SU-DHL-6 (cell line): ENCODE measurements around the gene FAM110D.

Experiments used
- EZH2phosphoT487 ChIP-seq: fragments of 200-600 bp; sonication (generic), shearing (Covaris generic); conservative IDR thresholded peaks from 2 replicates; pipeline ENCODE4 v1.6.1; 2018; ENCODE audit warnings: mild to moderate bottlenecking, antibody characterized with exemption, low read length, moderate library complexity, mixed read lengths
- TF ChIP-seq, protein P1 (sequence below): fragments of 200-600 bp; sonication (generic); IDR thresholded peaks from one replicate; pipeline ENCODE4 v1.5.1; 2017; ENCODE audit warnings: antibody characterized with exemption, mild to moderate bottlenecking, low read length, moderate library complexity; ENCODE audit not compliant: insufficient read depth, poor library complexity, severe bottlenecking

DNA sequence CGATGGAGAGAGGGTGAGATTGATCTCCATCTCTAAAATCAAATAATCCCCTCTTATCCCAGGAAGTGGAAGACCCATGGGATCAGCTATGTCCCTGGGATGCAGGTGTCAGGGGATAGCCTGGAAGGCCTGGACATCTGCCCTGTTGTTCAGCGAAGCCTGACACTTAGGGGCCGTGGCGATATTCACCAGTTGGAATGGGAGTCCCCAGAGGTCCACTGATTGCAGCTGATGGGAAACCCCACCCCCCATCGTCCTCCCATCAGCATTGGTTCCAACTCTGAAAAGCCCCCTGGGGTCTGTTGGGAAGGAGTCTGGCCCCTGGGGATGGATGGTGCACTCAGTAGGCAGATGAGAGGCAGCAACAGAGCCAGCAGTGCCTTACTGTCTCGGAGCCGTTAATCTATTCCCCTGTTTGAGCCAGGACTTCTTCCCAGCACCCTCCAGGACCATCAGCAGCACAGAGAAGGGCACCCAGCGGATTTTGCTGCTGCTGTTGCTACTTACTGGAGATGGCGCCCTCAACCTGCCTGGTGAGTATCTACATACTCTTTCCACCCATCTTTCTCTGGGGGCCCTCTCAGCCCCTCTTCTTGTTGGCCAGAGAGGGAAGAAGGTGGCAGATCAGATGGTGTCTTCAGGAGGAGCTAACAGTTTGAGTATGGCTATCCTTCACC is 44.9 kb downstream of the FAM110D start:
- TF ChIP-seq, protein P1, sequence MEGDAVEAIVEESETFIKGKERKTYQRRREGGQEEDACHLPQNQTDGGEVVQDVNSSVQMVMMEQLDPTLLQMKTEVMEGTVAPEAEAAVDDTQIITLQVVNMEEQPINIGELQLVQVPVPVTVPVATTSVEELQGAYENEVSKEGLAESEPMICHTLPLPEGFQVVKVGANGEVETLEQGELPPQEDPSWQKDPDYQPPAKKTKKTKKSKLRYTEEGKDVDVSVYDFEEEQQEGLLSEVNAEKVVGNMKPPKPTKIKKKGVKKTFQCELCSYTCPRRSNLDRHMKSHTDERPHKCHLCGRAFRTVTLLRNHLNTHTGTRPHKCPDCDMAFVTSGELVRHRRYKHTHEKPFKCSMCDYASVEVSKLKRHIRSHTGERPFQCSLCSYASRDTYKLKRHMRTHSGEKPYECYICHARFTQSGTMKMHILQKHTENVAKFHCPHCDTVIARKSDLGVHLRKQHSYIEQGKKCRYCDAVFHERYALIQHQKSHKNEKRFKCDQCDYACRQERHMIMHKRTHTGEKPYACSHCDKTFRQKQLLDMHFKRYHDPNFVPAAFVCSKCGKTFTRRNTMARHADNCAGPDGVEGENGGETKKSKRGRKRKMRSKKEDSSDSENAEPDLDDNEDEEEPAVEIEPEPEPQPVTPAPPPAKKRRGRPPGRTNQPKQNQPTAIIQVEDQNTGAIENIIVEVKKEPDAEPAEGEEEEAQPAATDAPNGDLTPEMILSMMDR = no peak
- no peak for TF ChIP-seq EZH2phosphoT487
